Activated T-cell treated with anti-CD3 and anti-CD28 coated beads for 48 hours (primary cell): ENCODE measurements around the gene CYB5A.

Source experiments
- DNase-seq: peaks from one replicate; pipeline ENCODE4 v3.0.0-alpha.2; 2020; ENCODE audit warnings: low read depth

CYB5A gene

DNA sequence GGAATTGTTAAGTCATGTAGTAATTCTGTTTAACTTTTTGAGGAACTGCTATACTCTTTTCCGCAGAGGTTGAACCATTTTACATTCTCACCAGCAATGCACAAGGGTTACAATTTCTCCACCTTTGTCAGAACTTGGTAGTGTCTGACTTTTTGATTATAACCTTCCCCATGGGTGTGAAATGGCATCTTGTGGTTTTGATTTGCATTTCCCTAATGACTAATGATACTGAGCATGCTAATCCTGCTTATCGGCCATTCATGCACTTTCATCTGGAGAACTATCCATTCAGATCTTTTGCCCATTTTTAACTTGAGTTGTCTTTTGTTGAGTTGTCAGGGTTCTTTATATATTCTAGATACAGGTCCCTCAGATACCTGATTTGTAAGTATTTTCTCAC is 47.2 kb downstream of the CYB5A start:
- DNase-seq, result no peak

- no peak for DNase-seq
These were observed 48.6 kb downstream of the CYB5A start for GRCh38 chr18:74243127-74243526.

- DNase-seq, result no peak
These were observed 49.2 kb downstream of the CYB5A start for GRCh38 chr18:74242438-74243096.

DNA sequence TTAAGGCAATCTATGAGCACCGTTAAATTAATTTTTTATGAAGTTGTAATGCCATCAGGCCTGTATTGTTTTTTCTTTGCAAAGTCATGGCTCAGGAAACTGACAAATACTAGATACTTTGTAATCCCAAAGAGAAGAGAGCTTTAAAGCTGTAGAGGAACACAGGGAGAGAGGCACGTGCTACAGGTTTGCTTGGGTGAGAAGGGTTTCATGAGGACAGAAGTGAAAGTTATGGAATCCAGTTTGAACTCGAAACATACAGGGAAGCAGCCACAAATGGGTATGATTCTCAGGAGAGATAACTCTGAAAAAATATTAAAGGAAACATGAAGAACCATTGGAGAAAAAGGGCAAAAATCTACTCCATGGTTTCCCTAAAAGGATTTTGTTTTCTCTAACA is 49.8 kb downstream of the CYB5A start:
- DNase-seq, result no peak

DNA sequence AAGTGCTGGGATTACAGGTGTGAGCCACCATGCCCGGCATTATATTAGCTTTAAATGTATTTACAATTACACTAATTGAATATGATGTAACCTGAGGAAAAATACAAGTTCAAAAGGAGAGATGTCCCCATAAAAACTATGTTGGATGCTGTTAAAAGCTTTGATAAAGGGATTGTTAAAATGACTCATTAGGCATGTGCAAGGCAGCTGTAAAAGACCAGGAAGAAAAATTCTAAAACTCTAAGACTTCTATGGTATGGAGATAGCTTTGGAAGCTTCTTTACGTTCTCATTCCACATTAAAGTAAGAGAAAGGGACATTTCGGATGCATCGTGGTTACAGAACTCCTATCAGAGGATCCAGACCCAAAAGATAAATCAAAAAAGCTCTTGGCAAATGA is 50.3 kb downstream of the CYB5A start:
- DNase-seq, result no peak

GRCh38 chr18:74239567-74239966 is 52.2 kb downstream of the CYB5A start:
- DNase-seq, result no peak

DNA sequence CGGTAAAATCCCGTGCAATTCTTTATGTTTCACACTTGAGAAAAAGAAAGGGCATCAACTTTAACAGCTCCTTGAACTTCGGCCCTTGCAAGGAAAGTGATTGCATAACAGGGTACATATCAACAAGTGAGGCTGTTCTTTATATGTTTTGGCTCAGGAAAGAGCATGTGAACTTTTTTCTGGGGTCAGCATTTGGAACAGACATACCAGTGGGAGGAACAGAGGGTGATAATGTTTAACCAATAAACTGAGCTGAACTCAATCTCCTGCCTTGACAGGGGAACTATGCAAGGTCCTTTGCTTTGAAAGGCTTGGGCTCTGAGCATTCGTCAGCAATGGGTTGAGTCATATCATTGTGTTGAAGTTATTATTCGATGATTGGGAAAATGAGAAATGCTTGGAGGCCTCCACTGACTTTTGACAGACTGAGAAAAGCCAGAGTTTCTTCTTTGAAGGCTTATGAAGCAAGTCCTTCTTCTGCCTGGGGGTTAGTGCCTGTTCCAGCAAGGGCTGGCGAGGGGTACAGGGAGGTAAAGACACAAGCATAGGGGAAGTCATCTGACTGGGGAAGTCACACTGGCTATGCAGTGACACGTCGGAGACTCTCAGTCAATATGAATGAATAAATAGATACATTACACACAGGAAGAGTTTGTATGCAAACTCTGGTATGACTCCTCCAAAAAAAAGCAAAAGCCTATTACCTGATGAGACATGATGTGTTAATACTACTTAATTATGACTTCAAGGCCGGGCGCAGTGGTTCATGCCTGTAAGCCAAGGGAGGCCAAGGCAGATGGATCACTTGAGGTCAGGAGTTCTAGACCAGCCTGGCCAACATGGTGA is 57.2 kb downstream of the CYB5A start:
- no peak for DNase-seq

DNA sequence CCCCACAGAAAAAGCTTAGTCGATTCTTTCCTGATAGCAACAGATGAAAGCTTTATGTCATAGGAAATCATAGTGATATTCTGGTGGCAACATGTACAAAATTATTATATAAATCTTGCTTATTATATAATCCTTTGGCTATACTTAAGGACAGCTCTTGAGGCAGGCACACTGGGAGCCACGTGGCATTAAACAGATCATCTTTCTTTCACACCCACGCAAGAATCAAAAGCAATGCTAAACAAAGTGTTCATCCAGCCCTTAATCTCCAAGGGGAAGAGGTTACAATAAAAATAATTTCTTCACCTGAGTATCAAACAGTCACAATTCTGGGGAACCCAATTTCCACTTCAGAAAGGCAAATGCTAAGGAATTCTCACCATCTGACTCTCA is 57.8 kb downstream of the CYB5A start:
- no peak for DNase-seq

- DNase-seq, result no peak
These were observed 60.6 kb downstream of the CYB5A start for GRCh38 chr18:74230922-74231714.

DNA sequence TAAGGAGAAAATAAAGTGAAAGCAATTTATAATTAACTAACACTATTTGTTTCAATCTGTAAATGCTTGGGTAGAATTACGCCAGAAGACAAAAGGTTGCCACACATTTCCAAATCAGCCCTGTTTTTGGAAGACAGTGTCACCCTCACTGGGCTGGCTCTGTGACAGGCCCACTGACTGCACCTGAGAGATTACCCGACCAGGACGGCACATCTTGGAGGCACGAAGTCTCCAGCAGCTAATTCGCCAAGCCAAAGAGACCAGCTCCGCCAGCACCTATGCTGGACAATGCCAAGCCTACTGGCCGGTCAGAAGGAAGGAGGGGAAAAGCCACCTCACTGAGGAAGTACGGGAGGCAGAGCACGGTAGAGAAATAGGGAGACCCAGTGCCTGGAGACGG is 61.9 kb downstream of the CYB5A start:
- DNase-seq, result no peak

- DNase-seq, result no peak
These were observed 62.8 kb downstream of the CYB5A start for GRCh38 chr18:74229005-74229404.

DNA sequence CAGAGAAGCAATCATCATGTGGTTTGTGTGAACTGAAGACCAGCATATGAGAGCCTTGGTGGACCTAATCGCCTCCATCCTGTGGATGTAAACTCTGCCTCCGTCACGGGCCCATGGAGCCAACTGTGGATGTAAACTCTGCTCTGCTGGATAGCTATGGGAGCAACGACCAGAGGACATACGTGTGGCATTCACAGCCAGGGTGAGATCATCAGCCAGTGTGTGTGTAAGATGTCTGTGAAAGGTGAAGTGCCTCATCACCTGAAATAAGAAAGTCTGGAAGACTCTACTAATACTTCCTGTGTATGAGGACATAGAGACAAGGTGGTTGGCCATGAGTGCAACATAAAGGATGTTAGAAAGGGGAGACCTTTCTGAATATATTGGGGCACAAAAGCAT is 63.5 kb downstream of the CYB5A start:
- DNase-seq, result no peak

DNA sequence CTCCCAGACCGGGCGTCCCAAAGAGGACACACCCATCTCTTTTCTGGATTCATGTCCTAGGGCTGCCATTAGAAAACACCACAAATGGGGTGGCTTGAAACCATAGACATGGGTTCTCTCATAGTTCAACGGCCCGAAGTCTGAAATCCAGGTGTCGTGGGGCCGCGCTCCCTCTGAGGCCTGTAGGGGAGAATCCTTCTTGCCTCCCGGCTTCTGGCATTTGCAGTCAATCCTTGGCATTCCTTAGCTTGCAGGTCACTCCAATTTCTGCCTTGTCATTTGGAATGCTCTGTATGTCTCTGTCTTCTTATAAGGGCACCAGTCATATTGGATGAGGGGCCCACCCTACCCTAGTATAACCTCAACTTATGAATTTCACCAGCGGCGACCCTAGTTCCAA is 65.1 kb downstream of the CYB5A start:
- no peak for DNase-seq

- no peak for DNase-seq
These were observed 65.6 kb downstream of the CYB5A start for GRCh38 chr18:74226156-74226555.

DNA sequence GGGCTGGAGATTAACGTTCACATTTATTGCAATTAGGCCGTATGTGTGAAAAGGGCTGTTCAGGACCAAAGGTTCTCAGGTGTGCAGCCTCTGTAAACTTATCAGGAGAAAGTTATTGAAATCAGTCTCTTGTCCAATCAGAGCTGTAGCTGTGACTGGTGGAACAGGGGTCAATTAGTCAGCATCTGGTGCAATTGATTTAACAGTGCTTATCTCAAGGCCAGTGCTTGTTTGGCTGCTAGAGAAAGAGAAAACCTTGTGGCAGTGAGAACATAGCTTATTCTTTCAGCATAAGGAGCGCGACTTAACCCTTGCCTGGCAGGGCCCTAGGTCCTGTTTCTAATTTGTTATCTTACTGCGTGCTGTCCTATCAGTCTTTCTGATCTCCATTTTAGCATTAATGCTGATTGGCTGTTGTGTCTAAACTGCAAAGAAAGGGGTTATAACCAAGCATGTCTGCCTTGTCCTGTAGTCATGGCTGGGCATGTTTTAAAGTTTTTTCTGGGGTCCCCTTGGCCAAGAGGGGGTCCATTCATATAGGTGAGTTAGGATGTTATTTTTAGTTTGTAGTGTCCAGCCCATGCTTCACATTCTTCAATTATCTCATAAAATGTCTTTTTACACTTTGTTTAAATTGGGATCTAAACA is 66.4 kb downstream of the CYB5A start:
- no peak for DNase-seq

GRCh38 chr18:74222710-74223494 is 68.9 kb downstream of the CYB5A start:
- no peak for DNase-seq

GRCh38 chr18:74221081-74221480 is 70.7 kb downstream of the CYB5A start:
- DNase-seq, result no peak

DNA sequence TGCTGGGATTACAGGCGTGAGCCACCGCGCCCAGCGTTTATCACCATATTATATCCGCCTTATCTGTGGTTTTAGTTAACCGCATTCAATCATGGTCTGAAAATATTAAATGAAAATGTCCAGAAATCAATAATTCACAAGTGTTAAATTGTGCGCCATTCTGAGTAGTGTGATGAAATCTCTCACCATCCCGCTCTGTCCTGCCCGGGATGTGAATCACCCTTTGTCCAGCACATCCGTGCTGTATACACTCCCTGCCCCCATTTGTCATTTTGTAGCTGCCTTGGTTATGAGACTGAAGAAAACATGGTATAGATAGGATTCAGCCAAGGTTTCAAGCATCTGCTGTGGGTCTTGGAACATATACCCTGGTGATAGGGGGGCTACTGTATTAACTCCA is 72.7 kb downstream of the CYB5A start:
- no peak for DNase-seq

- DNase-seq, result no peak
These were observed 74.2 kb downstream of the CYB5A start for GRCh38 chr18:74217476-74218143.

DNA sequence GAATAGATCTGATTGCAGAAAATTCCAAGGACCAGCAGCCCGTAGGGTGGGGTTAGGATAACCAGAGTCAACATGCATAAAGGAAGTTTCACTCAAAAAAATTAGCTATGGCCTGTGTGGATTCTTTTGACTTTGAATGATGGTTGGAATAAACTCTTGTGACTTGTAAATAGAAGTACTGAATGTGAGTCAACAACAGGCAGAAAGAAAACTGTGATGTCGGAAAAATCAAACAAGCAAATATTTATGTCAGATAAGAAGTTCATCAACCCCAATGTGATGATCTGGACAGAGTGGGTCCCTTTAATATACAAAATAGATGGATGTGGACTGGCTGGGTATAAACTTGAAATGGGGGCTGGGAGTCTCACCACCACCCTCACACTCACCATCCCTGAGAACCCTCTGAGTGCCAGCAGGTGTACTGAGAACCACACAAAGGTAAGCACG is 75.1 kb downstream of the CYB5A start:
- no peak for DNase-seq

- no peak for DNase-seq
These were observed 75.9 kb downstream of the CYB5A start for GRCh38 chr18:74215863-74216262.
